T1000 (cell line): Measurements from ENCODE around the gene DCP1B.
A peak's percentile ranks its signal among the peaks of the same experiment; 100 is the strongest.

Experiments
- DNase-seq: peaks from one replicate; lab custom pipeline; 2025; ENCODE audit warnings: mixed read lengths; lab: John Stamatoyannopoulos, UW

The DCP1B gene

GRCh38 chr12:2004113-2004929 lies at the start of gene DCP1B:
Gene DCP1B (minus strand): TSS chr12:2004457. CDS start chr12:2004431, 26 bp downstream.
- peak; percentile 99 for DNase-seq

DNA sequence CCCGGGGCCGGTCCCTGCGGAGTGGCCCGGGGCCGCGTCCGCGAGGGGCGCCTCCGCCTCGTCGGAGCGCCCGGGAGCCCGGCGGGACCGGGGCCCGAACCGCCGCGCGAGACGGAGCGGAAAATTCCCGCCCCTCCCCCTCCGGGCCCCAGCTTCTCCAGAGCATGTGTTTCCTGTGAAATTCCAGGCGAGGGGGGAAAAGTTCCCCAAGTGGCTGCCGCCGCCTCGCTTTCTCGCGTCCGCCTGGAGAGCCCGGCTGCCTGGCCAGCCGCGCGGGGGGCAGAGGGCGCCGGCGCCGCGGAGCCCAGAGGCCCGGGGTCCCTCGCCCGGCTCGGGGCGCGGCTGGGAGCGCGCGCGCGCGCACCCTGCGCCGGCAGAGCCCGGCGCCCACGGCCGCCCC lies 49.4 kb upstream of the DCP1B start:
- no peak for DNase-seq

- DNase-seq: peak; percentile 60
Measured at GRCh38 chr12:2052826-2053678, 48.8 kb upstream of the DCP1B start, which contains the start of gene CACNA1C. Gene CACNA1C (plus strand): TSS chr12:2052987. CDS start chr12:2053563, 576 bp downstream.

- no peak for DNase-seq
Measured at GRCh38 chr12:2051700-2052621, 47.7 kb upstream of the DCP1B start.

GRCh38 chr12:2049604-2050540 lies 45.6 kb upstream of the DCP1B start:
- no peak for DNase-seq

GRCh38 chr12:2047752-2048151 lies 43.5 kb upstream of the DCP1B start:
- no peak for DNase-seq

DNA sequence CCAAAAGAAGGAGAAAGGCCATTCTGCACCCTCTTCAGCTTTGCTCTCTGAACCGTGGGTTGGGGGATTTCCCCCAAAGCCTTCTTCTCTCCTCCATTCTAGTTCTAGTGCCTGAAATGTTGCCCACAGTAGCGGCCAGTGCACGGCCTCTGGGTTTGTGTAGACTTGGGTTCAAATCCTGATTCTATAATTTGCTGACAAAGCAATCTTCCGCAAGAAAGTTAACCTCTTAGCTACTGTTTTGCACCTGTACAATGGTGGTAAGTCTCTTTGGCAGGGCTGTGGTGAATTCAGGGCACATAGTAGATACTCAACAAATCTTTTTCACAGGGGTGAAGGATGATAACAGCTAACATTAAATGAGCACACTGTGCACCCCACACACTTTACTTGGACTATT lies 42.7 kb upstream of the DCP1B start:
- DNase-seq: no peak

DNA sequence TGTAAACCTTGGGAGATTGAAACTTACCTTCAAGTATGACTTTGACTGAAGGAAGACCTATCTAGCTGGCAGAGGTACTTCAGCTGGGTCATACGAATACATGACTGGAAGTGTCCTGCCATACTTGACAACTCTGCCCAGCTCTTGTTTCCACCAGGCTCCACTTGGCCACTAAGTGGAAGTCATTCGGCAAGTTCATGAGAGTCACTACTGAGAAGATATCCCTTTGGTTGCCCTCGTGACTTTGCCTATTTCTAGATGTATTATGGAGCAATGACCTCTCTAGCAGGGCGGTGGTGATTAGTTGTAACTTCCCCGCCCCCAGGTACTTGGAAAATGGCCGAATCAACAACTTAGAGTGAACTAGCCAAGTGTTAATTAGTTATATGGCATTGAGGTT lies 39.9 kb upstream of the DCP1B start:
- no peak for DNase-seq

DNA sequence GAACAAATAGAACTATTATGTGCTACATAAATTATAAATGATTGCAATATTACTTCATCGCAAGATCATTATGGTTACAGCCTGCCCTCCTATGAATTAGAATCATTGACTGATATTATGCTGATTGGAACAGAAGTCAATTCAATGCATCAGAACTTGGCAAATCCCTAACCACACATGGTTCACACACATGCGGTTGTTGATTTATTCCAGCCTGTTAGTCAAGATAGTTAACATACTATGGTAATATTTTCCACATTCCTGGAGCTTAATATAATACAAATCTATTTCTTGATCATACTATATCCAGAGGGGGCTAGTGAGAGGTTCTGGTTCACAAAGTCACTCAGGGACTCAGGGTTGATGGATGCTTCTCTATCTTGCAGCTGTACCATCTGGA lies 38.8 kb upstream of the DCP1B start:
- DNase-seq: no peak

DNA sequence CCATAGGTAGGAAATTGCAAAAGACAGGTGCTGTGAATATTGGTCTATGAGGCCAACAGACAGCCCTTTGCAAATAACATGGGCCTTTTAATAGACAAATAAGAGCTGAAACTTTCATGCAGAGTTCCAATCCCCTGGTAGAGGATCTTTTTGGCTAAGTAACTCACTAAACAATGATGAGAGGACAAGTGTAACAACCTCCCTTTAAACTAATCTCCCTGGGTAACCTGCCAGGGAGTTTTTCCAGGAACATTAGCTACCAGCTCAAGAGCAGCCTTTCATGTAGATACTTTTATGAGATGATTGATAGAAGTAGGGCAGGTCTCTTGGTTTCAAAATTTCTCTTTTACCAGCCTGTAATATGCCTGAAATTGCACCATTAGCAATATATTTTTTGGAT lies 34.8 kb upstream of the DCP1B start:
- DNase-seq: no peak

GRCh38 chr12:2035431-2036055 lies 31.3 kb upstream of the DCP1B start:
- no peak for DNase-seq

DNA sequence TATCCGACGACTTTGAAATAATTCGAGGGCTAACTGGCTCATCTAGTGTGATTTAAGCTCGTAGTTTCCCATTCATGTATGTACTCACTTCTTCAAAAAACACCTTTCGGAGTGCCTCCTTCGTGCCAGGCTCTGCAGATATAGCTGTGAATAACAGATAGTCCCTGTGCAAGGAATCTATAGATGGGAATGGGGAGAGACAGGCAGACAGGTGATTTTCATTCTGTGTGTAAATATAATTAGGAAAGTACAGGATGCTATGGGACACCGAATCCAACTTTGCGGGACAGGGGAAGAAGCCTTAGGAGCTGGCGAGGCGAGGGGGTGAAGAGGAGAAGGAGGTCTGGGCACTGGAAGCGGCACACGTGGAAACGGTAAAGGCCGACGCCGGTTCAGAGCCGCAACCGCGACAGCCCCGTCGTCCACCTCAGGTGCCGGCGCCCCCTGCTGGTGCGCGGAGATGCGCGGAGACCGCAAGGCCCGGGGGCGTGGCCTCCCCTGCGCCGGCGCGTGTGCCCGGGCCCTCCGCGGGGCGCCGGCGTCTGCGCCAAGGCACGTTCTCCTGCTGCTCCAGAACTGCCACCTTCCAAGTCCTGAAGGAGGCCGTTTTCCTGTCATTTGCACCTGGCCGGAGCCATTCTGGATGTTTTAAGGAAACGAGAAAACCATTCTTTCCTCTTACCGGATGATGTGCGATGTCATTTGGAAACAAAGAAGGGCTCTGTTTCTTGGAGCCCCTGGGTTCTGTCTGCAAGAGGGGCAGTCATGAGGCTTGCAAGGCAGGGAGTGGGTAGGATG lies 30.6 kb upstream of the DCP1B start:
- peak; percentile 81 for DNase-seq

DNA sequence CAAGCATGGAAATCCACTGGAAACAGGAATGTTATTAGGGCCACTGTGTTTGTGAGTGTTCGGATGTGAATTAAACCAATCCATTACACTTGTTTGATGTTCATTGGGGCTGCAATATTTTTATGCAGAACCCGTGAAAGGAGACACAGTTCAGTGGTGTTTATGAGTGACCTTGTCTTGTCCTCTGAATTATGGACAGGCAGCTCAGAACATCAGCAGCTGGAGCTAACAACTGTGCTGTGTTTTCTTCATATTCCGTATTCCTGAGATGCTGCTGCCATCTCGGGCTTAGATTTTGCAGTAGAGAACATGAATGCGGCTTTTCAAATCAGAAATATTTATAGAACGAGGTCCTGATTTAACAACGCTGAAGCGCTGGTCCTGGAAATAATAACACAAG lies 28.2 kb upstream of the DCP1B start:
- no peak for DNase-seq

DNA sequence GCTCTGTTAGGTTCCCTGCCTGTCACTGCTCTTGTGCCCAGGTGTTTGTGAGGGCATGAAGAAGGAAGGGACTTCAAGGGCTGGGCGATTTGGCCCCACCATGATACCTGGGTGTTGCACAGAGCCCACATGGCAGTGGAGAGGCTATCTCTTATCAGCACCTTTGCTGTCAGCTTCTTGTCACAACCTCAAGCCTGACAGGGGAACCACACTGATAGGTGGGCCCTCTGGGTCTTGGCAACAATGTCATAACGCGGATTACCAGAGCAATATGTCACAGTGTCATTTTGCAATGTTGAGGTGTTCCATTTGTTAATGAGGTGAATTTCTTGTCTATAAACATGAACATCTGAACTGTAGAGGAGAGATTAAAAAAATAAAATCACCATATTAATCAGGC lies 25.6 kb upstream of the DCP1B start:
- DNase-seq: no peak

DNA sequence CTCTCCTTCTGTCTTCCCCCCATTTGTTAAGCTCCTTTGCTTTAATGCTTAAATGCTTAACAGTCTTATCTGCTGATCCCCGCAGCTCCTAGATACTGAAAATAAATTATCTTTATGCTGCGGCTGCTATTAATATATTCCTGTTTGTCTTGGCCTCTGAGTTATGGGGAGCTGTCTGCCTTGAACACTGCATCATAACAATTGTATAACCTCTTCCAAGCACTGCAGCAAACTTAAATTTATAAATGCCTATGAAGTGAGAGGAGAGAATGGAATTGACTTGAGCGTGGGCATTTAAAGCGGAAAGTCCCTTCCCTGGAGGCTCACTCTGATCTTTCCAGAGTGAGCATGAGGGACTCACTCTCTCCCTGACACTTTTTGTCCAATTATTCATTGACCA lies 23.1 kb upstream of the DCP1B start:
- no peak for DNase-seq

GRCh38 chr12:2023365-2023764 lies 19.1 kb upstream of the DCP1B start:
- DNase-seq: no peak

- no peak for DNase-seq
Measured at GRCh38 chr12:2020511-2020910, 16.3 kb upstream of the DCP1B start.

- DNase-seq: no peak
Measured at GRCh38 chr12:2019126-2019525, 14.9 kb upstream of the DCP1B start.

GRCh38 chr12:2018391-2018790 lies 14.1 kb upstream of the DCP1B start:
- no peak for DNase-seq
